K562 (cell line): ENCODE measurements around the gene EZH1. TPM values are rescaled to one million over a fixed set of nuclear protein-coding genes. Genes with fewer than 3 reads are reported as not detected.
A peak's percentile ranks its signal among the peaks of the same experiment; 100 is the strongest.

Experiments
- CSDE1 ChIP-seq, 2 experiments: fragments of 450-650 bp; IDR thresholded peaks; 2 replicates each; pipeline ENCODE4 v1.6.1; 2016; ENCODE audit warnings: mild to moderate bottlenecking in 1 of 2
- GABPB2 ChIP-seq: fragments of 250-450 bp; sonication (Bioruptor Pico); conservative IDR thresholded peaks from 2 replicates; pipeline ENCODE4 v1.5.1; 2021; ENCODE audit warnings: mild to moderate bottlenecking
- HCFC1 ChIP-seq: IDR thresholded peaks from 2 replicates; pipeline ENCODE4 v1.6.1; 2012; ENCODE audit warnings: low read depth, low read length, improper control_type of control experiment
- MYBL2 ChIP-seq, 2 experiments: fragments of 450-650 bp in 1 of 2; sonication (generic) in 1 of 2; formaldehyde crosslinking in 1 of 2; IDR thresholded peaks; 2 replicates each; pipeline versions ENCODE4 v1.6.1 to v1.8.1; 2017 to 2022; ENCODE audit warnings: borderline replicate concordance in 1 of 2, inconsistent platforms in 1 of 2, low read depth in 1 of 2, mild to moderate bottlenecking in 1 of 2, missing genetic modification reagents in 1 of 2, moderate library complexity in 1 of 2
- MYC ChIP-seq, 2 experiments: fragments of 250-450 bp in 1 of 2; sonication (Bioruptor Pico) in 1 of 2; IDR thresholded peaks; 2 replicates each; pipeline versions ENCODE4 v1.5.1 to v1.6.1; 2012 to 2021; ENCODE audit warnings: low read depth in 2 of 2, borderline replicate concordance in 1 of 2, improper control_type of control experiment in 1 of 2, low read length in 1 of 2, mild to moderate bottlenecking in 1 of 2, moderate library complexity in 1 of 2
- NFE2 ChIP-seq: IDR thresholded peaks from 2 replicates; pipeline ENCODE4 v1.6.1; 2014; ENCODE audit warnings: antibody characterized with exemption, low read depth
- NFE2L1 ChIP-seq: fragments of 450-650 bp; IDR thresholded peaks from 2 replicates; pipeline ENCODE4 v1.6.1; 2016; ENCODE audit warnings: missing genetic modification characterization, low read depth, mild to moderate bottlenecking, missing compliant biosample characterization, moderate library complexity, borderline replicate concordance
- PHB2 ChIP-seq: fragments of 450-650 bp; IDR thresholded peaks from 2 replicates; pipeline ENCODE4 v1.6.1; 2017; ENCODE audit warnings: low read depth
- PTTG1 ChIP-seq: fragments of 450-650 bp; IDR thresholded peaks from 2 replicates; pipeline ENCODE4 v1.6.1; 2016; ENCODE audit warnings: low read depth, mild to moderate bottlenecking, missing genetic modification characterization, missing compliant biosample characterization
- RFX7 ChIP-seq: fragments of 250-450 bp; sonication (Bioruptor Pico); IDR thresholded peaks from 2 replicates; pipeline ENCODE4 v1.5.1; 2021; ENCODE audit warnings: mild to moderate bottlenecking
- SRF ChIP-seq, 2 experiments: fragments of 250-450, 450-650 bp in 1 of 2; sonication (Bioruptor Pico) in 1 of 2; sonication (generic) in 1 of 2; formaldehyde crosslinking; IDR thresholded peaks; 2 replicates each; pipeline versions ENCODE4 v1.5.0 to v1.5.1; 2020 to 2022; ENCODE audit warnings: mild to moderate bottlenecking in 1 of 2, missing genetic modification reagents in 1 of 2
- ZNF347 ChIP-seq: fragments of 450-650 bp; formaldehyde crosslinking; IDR thresholded peaks from 2 replicates; pipeline ENCODE4 v1.4.0; 2020; ENCODE audit warnings: low read depth, mild to moderate bottlenecking, moderate library complexity
- ZNF717 ChIP-seq: fragments of 250-450 bp; sonication (Bioruptor Pico); IDR thresholded peaks from 2 replicates; pipeline ENCODE4 v1.5.0; 2021
- polyA plus RNA-seq, 8 experiments: library from polyadenylated mRNA; depleted of rRNA in 4 of 8; stranded (reverse) in 5 of 8; unstranded in 3 of 8; fragments of >200 nt; fragmentation: Nextera tagmentation in 2 of 8; fragmentation: Illumina TruSeq in 1 of 8; extraction: Ambion mirVana in 2 of 8; extraction: Trizol in 1 of 8; gene quantifications; 2 replicates each; pipeline versions ENCODE4 v1.2.1 to v1.2.3, GENCODE V29; 2011 to 2014; ENCODE audit warnings: inconsistent platforms in 1 of 8, missing spikeins in 1 of 8
- total RNA-seq, 7 experiments: library from RNA; depleted of rRNA in 6 of 7; stranded (reverse); fragments of >200 nt in 6 of 7; fragmentation: Illumina TruSeq in 2 of 7; extraction: Trizol in 2 of 7; gene quantifications; 2 replicates each; pipeline versions ENCODE4 v1.2.1 to v1.2.3, GENCODE V29; 2011 to 2021; ENCODE audit warnings: low replicate concordance in 1 of 7
- TF ChIP-seq, protein P1 (sequence below): fragments of 150-350 bp; IDR thresholded peaks from 2 replicates; pipeline ENCODE4 v1.6.1; 2014; ENCODE audit warnings: low read depth, mild to moderate bottlenecking, low read length, borderline replicate concordance
- TF ChIP-seq, protein P2 (sequence below): sonication (generic); formaldehyde crosslinking; IDR thresholded peaks from 2 replicates; pipeline ENCODE4 v1.8.0; 2022; ENCODE audit warnings: mild to moderate bottlenecking, missing genetic modification reagents
- TF ChIP-seq, protein P3 (sequence below): fragments of 250-450 bp; sonication (Bioruptor Pico); IDR thresholded peaks from 2 replicates; pipeline ENCODE4 v1.8.0; 2021; ENCODE audit warnings: moderate library complexity, mild to moderate bottlenecking, inconsistent platforms

EZH1 gene
- total and polyA plus RNA-seq, 9 of the 15 experiments (the other 6 are each of a cell fraction or from before 2014, with no cell fraction given), result 8.6 to 40.8 (median 22.9) TPM

DNA sequence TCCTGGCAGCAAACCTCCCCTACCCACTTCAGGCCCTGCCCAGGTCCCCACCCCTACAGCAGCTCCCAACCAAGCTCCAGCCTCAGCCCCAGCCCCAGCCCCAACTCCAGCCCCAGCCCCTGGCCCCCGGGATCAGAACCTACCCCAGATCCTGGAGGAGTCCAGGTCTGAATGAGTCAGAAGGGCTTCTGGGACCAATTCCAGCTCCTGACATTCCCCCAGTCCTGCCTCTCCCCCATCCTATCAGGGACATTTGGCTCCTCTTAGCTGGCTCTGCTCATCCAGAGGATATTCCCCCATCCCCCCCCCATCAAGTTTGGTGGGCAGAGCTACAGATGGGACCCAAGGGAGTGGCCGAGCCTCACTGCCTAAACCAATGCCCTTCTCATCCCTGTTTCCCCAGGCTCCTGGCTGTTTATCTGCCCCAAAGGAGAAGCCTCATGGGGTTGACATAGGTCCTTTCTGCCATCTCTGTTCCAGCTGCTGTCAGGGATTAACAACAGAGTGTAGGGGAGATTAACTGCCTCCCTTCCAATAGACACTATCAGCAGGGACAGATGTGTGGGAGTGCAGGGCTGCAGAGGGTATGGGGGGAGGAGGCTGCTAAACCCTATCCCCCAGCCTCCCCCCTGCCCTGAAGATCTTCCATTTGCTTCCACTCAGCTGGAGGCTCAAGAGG, 46.0 kb downstream of the EZH1 start (continued):
- TF ChIP-seq, protein P1, sequence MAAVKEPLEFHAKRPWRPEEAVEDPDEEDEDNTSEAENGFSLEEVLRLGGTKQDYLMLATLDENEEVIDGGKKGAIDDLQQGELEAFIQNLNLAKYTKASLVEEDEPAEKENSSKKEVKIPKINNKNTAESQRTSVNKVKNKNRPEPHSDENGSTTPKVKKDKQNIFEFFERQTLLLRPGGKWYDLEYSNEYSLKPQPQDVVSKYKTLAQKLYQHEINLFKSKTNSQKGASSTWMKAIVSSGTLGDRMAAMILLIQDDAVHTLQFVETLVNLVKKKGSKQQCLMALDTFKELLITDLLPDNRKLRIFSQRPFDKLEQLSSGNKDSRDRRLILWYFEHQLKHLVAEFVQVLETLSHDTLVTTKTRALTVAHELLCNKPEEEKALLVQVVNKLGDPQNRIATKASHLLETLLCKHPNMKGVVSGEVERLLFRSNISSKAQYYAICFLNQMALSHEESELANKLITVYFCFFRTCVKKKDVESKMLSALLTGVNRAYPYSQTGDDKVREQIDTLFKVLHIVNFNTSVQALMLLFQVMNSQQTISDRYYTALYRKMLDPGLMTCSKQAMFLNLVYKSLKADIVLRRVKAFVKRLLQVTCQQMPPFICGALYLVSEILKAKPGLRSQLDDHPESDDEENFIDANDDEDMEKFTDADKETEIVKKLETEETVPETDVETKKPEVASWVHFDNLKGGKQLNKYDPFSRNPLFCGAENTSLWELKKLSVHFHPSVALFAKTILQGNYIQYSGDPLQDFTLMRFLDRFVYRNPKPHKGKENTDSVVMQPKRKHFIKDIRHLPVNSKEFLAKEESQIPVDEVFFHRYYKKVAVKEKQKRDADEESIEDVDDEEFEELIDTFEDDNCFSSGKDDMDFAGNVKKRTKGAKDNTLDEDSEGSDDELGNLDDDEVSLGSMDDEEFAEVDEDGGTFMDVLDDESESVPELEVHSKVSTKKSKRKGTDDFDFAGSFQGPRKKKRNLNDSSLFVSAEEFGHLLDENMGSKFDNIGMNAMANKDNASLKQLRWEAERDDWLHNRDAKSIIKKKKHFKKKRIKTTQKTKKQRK, result no peak
- TF ChIP-seq, protein P2, sequence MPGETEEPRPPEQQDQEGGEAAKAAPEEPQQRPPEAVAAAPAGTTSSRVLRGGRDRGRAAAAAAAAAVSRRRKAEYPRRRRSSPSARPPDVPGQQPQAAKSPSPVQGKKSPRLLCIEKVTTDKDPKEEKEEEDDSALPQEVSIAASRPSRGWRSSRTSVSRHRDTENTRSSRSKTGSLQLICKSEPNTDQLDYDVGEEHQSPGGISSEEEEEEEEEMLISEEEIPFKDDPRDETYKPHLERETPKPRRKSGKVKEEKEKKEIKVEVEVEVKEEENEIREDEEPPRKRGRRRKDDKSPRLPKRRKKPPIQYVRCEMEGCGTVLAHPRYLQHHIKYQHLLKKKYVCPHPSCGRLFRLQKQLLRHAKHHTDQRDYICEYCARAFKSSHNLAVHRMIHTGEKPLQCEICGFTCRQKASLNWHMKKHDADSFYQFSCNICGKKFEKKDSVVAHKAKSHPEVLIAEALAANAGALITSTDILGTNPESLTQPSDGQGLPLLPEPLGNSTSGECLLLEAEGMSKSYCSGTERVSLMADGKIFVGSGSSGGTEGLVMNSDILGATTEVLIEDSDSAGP (CRISPR knock-in tag), result no peak
- TF ChIP-seq MYC (IDR thresholded peaks at IDR 0.05; ENCODE audit: low read depth, low read length) (peak; percentile 92), MYC (CRISPR knock-in tag; IDR thresholded peaks at IDR 0.05; ENCODE audit: borderline replicate concordance, low read depth) (no peak), MYBL2 (IDR thresholded peaks at IDR 0.05; ENCODE audit: low read depth) (no peak; the same call in 1 of the 2 replicates), MYBL2 (CRISPR knock-in tag; IDR thresholded peaks at IDR 0.05; ENCODE audit: borderline replicate concordance) (no peak), CSDE1 (IDR thresholded peaks at IDR 0.05) (no peak), RFX7 (CRISPR knock-in tag) (no peak), GABPB2 (no peak; the same call in 1 of the 2 replicates), PHB2 (peak; percentile 99), HCFC1 (no peak; the same call in 1 of the 2 replicates), ZNF717 (no peak), ZNF347 (CRISPR knock-in tag) (no peak), SRF (CRISPR knock-in tag; IDR thresholded peaks at IDR 0.05) (peak in 1 of 2 experiments; percentile 79; a peak in 2 of 4 replicates), NFE2L1 (tag) (peak; percentile 6; the same call in 1 of the 2 replicates), NFE2 (peak; percentile 57; the same call in 1 of the 2 replicates), PTTG1 (tag) (no peak)
- TF ChIP-seq, protein P3, sequence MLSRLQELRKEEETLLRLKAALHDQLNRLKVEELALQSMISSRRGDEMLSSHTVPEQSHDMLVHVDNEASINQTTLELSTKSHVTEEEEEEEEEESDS (CRISPR knock-in tag), result no peak
